Ishikawa (cell line): ENCODE results near the gene PLAGL1.

ENCODE experiments used
- CEBPB ChIP-seq: IDR thresholded peaks from 2 replicates; pipeline ENCODE4 v1.6.1; 2012
- CREB1 ChIP-seq: IDR thresholded peaks from 2 replicates; pipeline ENCODE4 v1.6.1; 2012; ENCODE audit warnings: low read depth
- EGR1 ChIP-seq: IDR thresholded peaks from 2 replicates; pipeline ENCODE4 v1.6.1; 2012
- EP300 ChIP-seq: IDR thresholded peaks from 2 replicates; pipeline ENCODE4 v1.6.1; 2012; ENCODE audit warnings: borderline replicate concordance
- FOXM1 ChIP-seq: IDR thresholded peaks from 2 replicates; pipeline ENCODE4 v1.6.1; 2012; ENCODE audit warnings: low read depth, borderline replicate concordance
- NFIC ChIP-seq: IDR thresholded peaks from 2 replicates; pipeline ENCODE4 v1.6.1; 2012
- RAD21 ChIP-seq: IDR thresholded peaks from 2 replicates; pipeline ENCODE4 v1.6.1; 2012; ENCODE audit warnings: low read depth
- TAF1 ChIP-seq: IDR thresholded peaks from 2 replicates; pipeline ENCODE4 v1.6.1; 2012; ENCODE audit warnings: low read depth, mild to moderate bottlenecking
- TCF12 ChIP-seq: IDR thresholded peaks from 2 replicates; pipeline ENCODE4 v1.6.1; 2012; ENCODE audit warnings: low read depth
- TEAD4 ChIP-seq: IDR thresholded peaks from 2 replicates; pipeline ENCODE4 v1.6.1; 2012
- YY1 ChIP-seq: IDR thresholded peaks from 2 replicates; pipeline ENCODE4 v1.6.1; 2012; ENCODE audit warnings: low read depth
- ZBTB7A ChIP-seq: IDR thresholded peaks from 2 replicates; pipeline ENCODE4 v1.6.1; 2012; ENCODE audit warnings: low read depth
- TF ChIP-seq, protein P1 (sequence below): IDR thresholded peaks from 2 replicates; pipeline ENCODE4 v1.6.1; 2012
- TF ChIP-seq, protein P2 (sequence below): IDR thresholded peaks from 2 replicates; pipeline ENCODE4 v1.6.1; 2012; ENCODE audit warnings: low read depth, mild to moderate bottlenecking
- TF ChIP-seq, protein P3 (sequence below): IDR thresholded peaks from 2 replicates; pipeline ENCODE4 v1.6.1; 2012

The PLAGL1 gene

DNA sequence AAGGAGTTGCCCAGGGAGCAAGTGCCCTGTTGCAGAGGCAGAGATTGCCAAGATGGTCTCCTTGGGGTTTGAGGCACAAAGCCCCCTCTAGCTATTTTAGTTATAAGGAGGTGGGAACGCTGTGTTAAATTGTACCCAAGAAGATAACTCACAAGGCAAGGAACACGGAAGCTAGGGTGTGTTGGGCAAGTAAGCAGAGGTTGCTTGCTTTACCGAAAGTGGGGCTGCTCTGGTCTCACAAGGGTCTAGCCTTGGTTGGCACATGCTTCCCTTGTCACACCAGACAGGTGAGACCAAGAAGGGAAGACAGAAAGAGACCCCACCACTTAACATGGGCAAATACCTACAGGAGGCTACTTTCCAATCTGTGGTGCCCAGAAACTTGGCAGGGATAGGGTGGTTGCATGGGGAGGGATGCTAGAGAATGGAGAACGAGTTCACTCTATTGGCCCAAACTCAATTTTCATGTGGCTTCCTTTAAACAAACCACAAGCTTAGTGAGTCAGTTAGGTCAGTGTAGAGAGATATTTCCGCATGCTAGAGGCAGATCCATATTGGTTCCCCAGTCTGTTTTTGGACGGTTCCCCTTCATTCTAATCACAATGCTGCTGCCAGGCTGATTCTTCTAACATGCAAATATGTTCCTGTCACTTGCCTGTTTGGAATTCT lies 42.4 kb downstream of the PLAGL1 start:
- TF ChIP-seq TAF1: no peak
- no peak for TF ChIP-seq CEBPB
- no peak for TF ChIP-seq CREB1
- TF ChIP-seq TCF12: no peak
- TF ChIP-seq, protein P1, sequence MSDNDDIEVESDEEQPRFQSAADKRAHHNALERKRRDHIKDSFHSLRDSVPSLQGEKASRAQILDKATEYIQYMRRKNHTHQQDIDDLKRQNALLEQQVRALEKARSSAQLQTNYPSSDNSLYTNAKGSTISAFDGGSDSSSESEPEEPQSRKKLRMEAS: no peak
- TF ChIP-seq ZBTB7A: no peak
- no peak for TF ChIP-seq NFIC
- no peak for TF ChIP-seq EGR1
- TF ChIP-seq YY1: no peak
- TF ChIP-seq TEAD4: no peak
- no peak for TF ChIP-seq EP300
- TF ChIP-seq, protein P2, sequence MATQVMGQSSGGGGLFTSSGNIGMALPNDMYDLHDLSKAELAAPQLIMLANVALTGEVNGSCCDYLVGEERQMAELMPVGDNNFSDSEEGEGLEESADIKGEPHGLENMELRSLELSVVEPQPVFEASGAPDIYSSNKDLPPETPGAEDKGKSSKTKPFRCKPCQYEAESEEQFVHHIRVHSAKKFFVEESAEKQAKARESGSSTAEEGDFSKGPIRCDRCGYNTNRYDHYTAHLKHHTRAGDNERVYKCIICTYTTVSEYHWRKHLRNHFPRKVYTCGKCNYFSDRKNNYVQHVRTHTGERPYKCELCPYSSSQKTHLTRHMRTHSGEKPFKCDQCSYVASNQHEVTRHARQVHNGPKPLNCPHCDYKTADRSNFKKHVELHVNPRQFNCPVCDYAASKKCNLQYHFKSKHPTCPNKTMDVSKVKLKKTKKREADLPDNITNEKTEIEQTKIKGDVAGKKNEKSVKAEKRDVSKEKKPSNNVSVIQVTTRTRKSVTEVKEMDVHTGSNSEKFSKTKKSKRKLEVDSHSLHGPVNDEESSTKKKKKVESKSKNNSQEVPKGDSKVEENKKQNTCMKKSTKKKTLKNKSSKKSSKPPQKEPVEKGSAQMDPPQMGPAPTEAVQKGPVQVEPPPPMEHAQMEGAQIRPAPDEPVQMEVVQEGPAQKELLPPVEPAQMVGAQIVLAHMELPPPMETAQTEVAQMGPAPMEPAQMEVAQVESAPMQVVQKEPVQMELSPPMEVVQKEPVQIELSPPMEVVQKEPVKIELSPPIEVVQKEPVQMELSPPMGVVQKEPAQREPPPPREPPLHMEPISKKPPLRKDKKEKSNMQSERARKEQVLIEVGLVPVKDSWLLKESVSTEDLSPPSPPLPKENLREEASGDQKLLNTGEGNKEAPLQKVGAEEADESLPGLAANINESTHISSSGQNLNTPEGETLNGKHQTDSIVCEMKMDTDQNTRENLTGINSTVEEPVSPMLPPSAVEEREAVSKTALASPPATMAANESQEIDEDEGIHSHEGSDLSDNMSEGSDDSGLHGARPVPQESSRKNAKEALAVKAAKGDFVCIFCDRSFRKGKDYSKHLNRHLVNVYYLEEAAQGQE: no peak
- no peak for TF ChIP-seq RAD21
- no peak for TF ChIP-seq FOXM1
- TF ChIP-seq, protein P3, sequence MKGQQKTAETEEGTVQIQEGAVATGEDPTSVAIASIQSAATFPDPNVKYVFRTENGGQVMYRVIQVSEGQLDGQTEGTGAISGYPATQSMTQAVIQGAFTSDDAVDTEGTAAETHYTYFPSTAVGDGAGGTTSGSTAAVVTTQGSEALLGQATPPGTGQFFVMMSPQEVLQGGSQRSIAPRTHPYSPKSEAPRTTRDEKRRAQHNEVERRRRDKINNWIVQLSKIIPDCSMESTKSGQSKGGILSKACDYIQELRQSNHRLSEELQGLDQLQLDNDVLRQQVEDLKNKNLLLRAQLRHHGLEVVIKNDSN: no peak

DNA sequence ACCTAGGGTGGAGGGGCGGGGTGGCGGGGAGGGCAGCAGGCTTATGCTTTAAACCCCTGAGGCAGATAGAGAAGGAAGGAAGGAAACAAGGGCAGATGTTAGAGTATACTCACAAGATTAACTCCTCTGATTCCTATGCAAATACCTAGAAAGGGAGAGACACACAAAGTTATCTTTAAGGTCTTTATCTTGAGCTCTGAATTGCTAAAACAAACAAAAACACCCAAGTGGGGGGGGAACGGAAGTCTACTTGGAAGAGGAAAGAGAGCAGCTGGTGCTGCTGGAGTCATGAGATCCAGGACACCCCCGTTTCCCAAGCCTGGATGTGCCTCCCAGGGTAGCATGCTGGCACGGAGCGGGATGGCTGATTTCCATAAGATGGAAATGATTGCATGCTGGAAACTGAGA lies 43.4 kb downstream of the PLAGL1 start:
- TF ChIP-seq TEAD4 (no peak), FOXM1 (no peak), TCF12 (no peak), CEBPB (no peak), CREB1 (no peak), EP300 (no peak), EGR1 (no peak), RAD21 (no peak), YY1 (no peak), ZBTB7A (no peak), NFIC (no peak), TAF1 (no peak)
- TF ChIP-seq, protein P2: no peak
- TF ChIP-seq, protein P3: no peak
- TF ChIP-seq, protein P1: no peak

DNA sequence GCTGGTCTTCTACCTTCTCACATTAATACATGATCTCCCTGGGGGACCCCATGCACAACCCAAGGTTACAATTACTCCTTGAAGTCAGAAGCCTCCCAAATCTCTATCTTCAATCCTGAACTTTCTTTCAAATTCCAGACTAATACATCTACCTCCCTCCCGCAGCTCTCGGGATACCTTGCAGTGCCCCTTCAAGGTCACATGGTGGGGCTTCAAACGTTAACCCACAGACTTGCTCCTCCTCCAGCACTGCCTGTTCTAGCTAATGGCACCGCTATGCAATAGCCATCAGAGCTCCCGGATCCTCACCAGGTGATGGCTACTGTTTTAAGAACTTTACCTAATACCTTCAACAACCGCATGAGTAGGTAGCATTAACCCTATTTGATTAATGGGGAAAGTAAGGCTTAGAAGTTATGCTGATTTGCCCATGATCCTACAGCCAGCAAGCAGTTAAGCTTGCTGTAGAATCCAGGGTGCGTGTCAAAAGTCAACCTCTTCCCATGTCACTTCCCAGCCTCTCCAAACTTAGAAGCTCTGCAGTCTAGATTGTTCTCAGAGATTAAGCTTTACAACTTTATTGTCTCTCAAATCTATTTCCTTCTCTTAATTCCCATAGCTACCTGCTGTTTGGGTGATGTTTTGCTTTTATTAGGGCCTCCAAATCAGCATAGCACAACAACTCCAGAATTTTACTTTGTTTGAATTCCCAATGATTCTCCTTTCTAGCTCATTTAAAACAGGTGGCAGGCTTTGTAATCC lies 44.7 kb downstream of the PLAGL1 start:
- TF ChIP-seq ZBTB7A (no peak), CREB1 (no peak), NFIC (no peak), EGR1 (no peak), TAF1 (no peak), TEAD4 (no peak), RAD21 (no peak), EP300 (no peak), FOXM1 (no peak), YY1 (no peak), TCF12 (no peak), CEBPB (no peak)
- TF ChIP-seq, protein P2: no peak
- TF ChIP-seq, protein P3: no peak
- TF ChIP-seq, protein P1: no peak
